Pons (tissue), 1 donor: ENCODE data around the gene INTS11.

ENCODE experiments used
- DNase-seq: peaks from one replicate; pipeline ENCODE4 v3.0.0-alpha.2; 2016; ENCODE audit warnings: low spot score

Gene INTS11

GRCh38 chr1:1312450-1313314 is 11.8 kb downstream of the INTS11 start:
- no peak for DNase-seq

- DNase-seq, result no peak
Measured at GRCh38 chr1:1311107-1312104, 13.1 kb downstream of the INTS11 start.

GRCh38 chr1:1310476-1311053 is 13.9 kb downstream of the INTS11 start:
- no peak for DNase-seq

- DNase-seq, result no peak
Measured at GRCh38 chr1:1310109-1310385, 14.4 kb downstream of the INTS11 start.

GRCh38 chr1:1309251-1310108 is 15.0 kb downstream of the INTS11 start:
- DNase-seq, result no peak

- DNase-seq, result no peak
Measured at GRCh38 chr1:1308756-1309250, 15.7 kb downstream of the INTS11 start.

GRCh38 chr1:1307923-1308755 is 16.3 kb downstream of the INTS11 start, which contains the start of the genes ACAP3 and PUSL1:
Gene ACAP3 (minus strand): TSS chr1:1307930. CDS start chr1:1307815, 115 bp downstream.
Gene PUSL1 (plus strand): TSS chr1:1308597. CDS start chr1:1308644, 47 bp downstream.
- DNase-seq, result peak; percentile 82

GRCh38 chr1:1307261-1307922 is 17.1 kb downstream of the INTS11 start:
- DNase-seq, result no peak

- peak; percentile 29 for DNase-seq
Measured at GRCh38 chr1:1306661-1307260, 17.7 kb downstream of the INTS11 start.

GRCh38 chr1:1306070-1306660 is 18.3 kb downstream of the INTS11 start:
- DNase-seq, result no peak

- peak; percentile 42 for DNase-seq
Measured at GRCh38 chr1:1305300-1306069, 19.0 kb downstream of the INTS11 start.

GRCh38 chr1:1304331-1305299 is 19.8 kb downstream of the INTS11 start:
- DNase-seq, result peak; percentile 92

- no peak for DNase-seq
Measured at GRCh38 chr1:1303736-1304135, 20.7 kb downstream of the INTS11 start.

GRCh38 chr1:1302951-1303509 is 21.4 kb downstream of the INTS11 start:
- no peak for DNase-seq

- DNase-seq, result no peak
Measured at GRCh38 chr1:1302006-1302430, 22.4 kb downstream of the INTS11 start.

- no peak for DNase-seq
Measured at GRCh38 chr1:1300352-1300739, 24.1 kb downstream of the INTS11 start.
